Gastroesophageal sphincter (tissue), 3 donors: ENCODE data around the gene ARHGAP24.

Experiments used
- CTCF ChIP-seq, 4 experiments: fragments of 200-600 bp in 2 of 4; fragments of 450-650 bp in 2 of 4; sonication (generic) in 1 of 4; IDR thresholded peaks; one replicate each; pipeline ENCODE4 v1.5.1; 2017 to 2019; ENCODE audit warnings: antibody characterized with exemption in 4 of 4, mild to moderate bottlenecking in 2 of 4, moderate library complexity in 2 of 4
- EP300 ChIP-seq: sonication (generic); formaldehyde crosslinking; IDR thresholded peaks from one replicate; pipeline ENCODE4 v1.6.1; 2017; ENCODE audit warnings: antibody characterized with exemption, mild to moderate bottlenecking
- POLR2AphosphoS5 ChIP-seq: sonication (generic); formaldehyde crosslinking; IDR thresholded peaks from one replicate; pipeline ENCODE4 v1.6.1; 2017; ENCODE audit warnings: antibody characterized with exemption

- TF ChIP-seq POLR2AphosphoS5 (no peak), CTCF (IDR thresholded peaks at IDR 0.05) (no peak), EP300 (no peak)
Observed at GRCh38 chr4:85963231-85963630, 488.3 kb downstream of the ARHGAP24 start.
